ENCODE results near the gene CDK18.
"Not testable (repeated sequence)": the region's sequence is repeated elsewhere in the genome, so short reads cannot be mapped to it uniquely, and the experiment has no call there.

The CDK18 gene

GRCh38 chr1:205481218-205481617 lies 23.3 kb upstream of the CDK18 start:
- peak; percentile 49 for DNase-seq (ENCODE audit: low spot score)

DNA sequence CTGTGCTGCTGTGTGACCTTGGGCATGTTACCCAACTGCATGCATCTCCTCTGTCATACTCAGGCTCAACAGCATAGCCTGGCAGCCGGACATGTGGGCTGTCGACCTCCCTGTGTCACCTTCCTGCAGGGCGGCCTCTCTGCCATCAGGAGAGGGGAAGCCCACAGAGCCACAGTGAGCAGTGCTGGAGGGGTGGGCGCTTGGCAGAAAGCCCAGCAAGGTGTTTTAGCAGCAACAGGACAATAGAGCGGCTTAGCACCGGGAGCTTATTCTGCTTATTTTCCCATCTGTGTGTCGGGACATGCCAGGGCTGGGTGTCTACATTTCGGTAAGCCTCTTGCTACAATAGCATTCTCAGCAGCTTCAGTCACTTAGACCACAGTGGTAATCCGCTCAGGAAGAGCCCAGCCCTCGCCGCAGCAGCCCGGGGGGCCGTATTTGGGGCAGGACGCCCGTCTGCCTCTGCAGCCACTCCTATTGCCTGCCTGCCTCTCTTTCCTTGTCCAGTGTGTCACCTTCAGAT lies 22.8 kb upstream of the CDK18 start:
- peak; percentile 93 for DNase-seq (ENCODE audit: low spot score)

- DNase-seq (ENCODE audit: low spot score), result not testable (repeated sequence)
These were observed 21.9 kb upstream of the CDK18 start for GRCh38 chr1:205482587-205482986.

- DNase-seq (ENCODE audit: low spot score), result no peak
These were observed 21.1 kb upstream of the CDK18 start for GRCh38 chr1:205483372-205483771.

DNA sequence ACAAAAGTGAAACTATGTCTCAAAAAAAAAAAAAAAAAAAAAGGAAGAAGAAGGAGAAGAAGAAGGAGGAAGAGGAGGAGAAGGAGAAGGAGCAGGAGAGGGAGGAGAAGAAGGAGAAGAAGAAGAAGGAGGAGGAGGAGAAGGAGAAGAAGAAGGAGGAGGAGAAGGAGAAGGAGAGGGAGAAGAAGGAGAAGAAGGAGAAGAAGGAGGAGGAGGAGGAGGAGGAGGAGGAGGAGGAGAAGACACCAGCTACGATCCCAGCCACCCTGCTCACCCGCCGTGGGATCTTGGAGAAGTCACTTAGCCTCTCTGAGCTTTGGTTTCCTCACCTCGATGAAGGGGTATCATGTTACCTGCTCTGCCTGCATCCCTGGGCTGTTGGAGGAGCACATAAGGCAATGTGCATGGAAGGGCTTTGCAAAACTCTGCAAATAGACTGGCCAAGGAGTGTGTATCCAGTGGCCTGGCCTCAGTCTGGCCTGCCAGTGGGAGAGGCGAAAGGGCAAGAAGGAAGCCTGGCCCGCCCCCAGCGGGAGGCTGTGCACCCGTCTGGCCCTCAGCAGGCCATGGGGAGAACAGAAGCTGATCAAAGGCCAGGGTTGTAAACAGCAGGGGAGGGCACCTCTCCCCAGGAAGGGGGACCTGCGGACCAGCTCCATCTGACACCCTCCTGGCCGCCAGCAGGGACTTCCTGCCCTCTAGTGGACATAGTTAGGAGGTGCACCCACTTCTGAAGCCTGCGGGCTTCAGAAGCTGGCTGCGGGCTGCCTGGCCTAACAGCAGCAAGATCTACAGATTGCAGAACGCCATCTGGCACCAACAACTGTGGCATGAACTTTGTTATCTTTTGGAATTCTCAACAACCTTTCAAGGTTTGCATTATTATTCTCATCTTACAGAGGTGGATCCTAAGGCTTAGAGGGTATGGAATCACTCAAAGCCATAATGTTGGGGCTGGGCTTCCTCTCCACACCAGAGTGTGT lies 19.2 kb upstream of the CDK18 start:
- DNase-seq (ENCODE audit: low spot score), result peak; percentile 94

GRCh38 chr1:205486258-205486657 lies 18.2 kb upstream of the CDK18 start:
- no peak for DNase-seq (ENCODE audit: low spot score)

- DNase-seq (ENCODE audit: low spot score), result peak; percentile 82
These were observed 16.3 kb upstream of the CDK18 start for GRCh38 chr1:205488074-205488723.

GRCh38 chr1:205491794-205492193 lies 12.7 kb upstream of the CDK18 start:
- DNase-seq (ENCODE audit: low spot score), result no peak

DNA sequence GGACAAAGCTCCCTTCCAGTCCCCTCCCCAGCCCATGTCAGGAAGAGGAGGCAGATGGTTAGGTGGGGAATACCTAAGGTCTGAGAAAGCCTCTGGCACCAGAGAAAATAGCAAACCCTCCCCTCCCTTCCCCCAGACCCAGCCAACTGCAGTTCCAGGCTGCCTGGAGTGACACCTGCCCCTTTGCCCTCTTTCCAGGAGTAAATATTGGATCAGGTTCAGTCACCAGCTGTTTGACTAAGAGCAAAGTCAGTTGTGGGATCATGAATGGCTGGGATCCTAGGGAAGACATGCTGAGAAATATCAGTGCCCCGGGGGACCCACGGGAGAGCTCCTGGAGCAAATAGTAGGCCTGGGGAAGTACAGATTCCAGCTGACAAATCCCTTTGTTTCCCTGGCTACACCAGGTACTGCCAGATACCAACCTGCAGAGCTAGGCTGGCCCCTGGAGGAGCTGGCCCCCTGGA lies 12.2 kb upstream of the CDK18 start:
- DNase-seq (ENCODE audit: low spot score), result peak; percentile 73

GRCh38 chr1:205492774-205493173 lies 11.7 kb upstream of the CDK18 start:
- DNase-seq (ENCODE audit: low spot score), result no peak

GRCh38 chr1:205493241-205494085 lies 11.0 kb upstream of the CDK18 start:
- DNase-seq (ENCODE audit: low spot score), result no peak

GRCh38 chr1:205494115-205494514 lies 10.4 kb upstream of the CDK18 start:
- no peak for DNase-seq (ENCODE audit: low spot score)

DNA sequence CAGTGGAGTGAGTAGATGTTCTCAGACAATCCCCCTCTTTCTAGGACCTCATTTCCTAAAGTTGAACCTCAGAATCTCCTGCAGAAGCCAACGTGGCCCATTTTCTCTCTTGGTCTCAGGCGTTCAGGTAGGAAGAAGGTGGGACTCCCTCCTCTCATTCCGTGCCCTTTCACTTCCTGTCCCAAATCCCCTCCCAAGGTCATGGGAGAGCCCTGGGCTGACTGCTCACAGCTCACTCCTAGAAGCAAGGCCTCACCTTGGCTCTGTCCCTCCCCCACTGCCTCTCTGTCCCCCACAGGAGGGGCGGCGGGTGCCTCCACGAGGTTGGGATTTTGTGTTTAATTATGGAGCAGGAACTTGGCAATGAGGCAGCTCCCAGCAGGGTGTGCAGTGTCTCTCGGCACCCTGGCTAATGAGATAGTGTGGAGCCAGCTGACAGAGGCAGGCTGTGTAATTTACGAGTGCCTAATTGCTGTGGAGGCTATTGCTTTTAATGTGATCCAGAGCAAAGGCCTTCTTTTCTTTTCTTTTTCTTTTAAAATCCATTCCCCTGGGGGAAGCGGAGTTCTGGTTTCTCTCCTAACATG lies 9.1 kb upstream of the CDK18 start:
- DNase-seq (ENCODE audit: low spot score), result peak; percentile 76

DNA sequence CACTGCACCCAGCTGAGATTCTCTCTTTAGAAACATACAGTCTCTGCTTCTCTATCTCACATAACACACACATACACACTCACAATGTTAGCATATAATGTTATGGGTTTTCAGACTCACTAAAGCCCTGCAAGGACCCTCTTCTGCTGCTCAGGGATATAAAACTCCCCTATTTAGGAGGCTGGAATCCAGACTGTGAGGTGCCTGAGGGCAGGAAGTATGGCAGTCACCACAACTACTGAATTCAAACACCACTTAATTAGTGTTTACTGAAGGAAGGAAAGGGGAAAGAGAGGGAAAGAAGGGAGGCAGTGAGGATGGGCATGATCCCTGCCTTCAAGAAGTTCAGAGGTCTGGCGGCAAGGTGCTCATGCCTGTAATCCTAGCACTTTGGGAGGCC lies 7.8 kb upstream of the CDK18 start:
- DNase-seq (ENCODE audit: low spot score), result no peak

- DNase-seq (ENCODE audit: low spot score), result no peak
These were observed 7.1 kb upstream of the CDK18 start for GRCh38 chr1:205497351-205497750.

GRCh38 chr1:205499789-205500188 lies 4.7 kb upstream of the CDK18 start:
- DNase-seq (ENCODE audit: low spot score), result no peak

DNA sequence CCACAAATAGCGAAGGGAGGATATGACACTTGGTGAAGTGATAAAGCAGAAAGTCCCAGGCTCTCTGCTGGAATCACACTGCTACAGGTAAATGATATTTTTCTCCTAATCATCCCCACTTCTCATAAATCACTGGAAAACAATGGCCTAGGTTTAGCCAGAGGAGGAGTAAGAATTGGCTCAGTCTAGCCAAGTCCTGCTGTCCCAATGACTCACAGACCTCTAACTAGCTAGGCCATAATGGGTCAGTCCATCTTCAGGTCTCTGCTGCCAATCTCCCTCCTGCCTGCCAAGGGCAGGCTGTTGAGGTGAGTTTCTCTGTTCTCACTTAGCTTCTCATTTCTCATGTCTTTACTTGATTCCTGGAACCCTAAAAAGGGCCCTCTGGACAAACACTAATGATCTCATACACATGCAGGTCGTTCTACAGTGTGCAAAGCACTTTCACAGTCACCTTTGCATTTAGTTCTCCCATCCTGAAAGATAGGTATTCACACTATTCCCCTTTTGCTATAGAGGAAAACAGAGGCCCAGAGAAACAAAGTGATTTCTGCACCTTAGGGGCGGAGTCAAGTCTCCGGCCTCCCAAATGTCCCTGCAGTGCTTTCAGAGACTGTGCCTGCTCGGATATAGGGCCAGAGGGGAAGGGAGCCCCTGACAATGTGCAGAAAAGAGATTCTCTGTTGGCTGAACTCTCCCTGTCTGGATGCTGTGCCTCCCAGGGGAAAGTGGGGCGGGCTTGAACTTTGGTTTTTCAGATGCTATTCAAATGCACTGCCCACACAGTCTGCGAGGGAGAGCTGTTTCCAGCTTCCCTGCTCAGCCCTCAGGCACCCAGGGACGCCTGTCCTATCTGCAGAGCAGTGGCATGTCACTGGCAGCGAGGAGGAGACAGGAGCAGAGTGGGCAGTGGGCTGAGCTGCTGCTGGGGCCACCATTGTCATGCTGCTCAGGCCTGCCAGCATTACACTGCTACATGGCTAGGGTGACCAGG lies 3.9 kb upstream of the CDK18 start:
- DNase-seq (ENCODE audit: low spot score), result no peak

- DNase-seq (ENCODE audit: low spot score), result no peak
These were observed 2.2 kb upstream of the CDK18 start for GRCh38 chr1:205502111-205502810.

DNA sequence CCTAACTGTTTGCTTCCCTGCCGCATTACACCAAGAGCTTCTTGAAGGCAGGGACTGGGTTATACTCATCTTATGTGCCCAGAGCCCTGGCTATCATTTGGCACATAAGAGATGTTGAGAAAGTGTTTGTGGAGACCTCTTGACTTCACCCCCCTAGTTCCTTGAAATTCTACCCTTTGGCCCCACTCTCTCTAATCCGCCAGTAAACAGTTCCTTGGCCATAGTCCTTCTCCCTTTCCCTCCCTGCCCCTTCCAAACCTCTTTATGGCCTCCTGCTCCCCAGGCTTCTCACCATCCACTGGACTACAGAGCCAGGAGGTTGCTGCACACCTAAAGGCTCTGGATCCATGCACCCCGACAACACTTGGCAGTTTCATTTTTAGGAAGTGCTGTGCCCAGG lies 1.5 kb upstream of the CDK18 start:
- no peak for DNase-seq (ENCODE audit: low spot score)
